Activated CD4-positive, alpha-beta T cell treated with anti-CD3 and anti-CD28 coated beads, Interleukin-2, Interleukin-6, amounts not matched to agents 100 ng/mL and 50 ng/mL, durations not matched to agents 16 hours and 8 hours (primary cell): ENCODE data around the gene PTGER4.
A peak's percentile ranks its signal among the peaks of the same experiment; 100 is the strongest.
"Not testable (repeated sequence)": the region's sequence is repeated elsewhere in the genome, so short reads cannot be mapped to it uniquely, and the experiment has no call there.

Source experiments
- DNase-seq: peaks from one replicate; pipeline ENCODE4 v3.0.0-alpha.2; 2020

Gene PTGER4

GRCh38 chr5:40694433-40694832, 14.7 kb downstream of the PTGER4 start:
- no peak for DNase-seq

GRCh38 chr5:40700116-40700782, 20.5 kb downstream of the PTGER4 start:
- no peak for DNase-seq

- DNase-seq = not testable (repeated sequence)
These were observed 22.3 kb downstream of the PTGER4 start for GRCh38 chr5:40702027-40702426.

- DNase-seq = not testable (repeated sequence)
These were observed 25.8 kb downstream of the PTGER4 start for GRCh38 chr5:40705484-40705883.

GRCh38 chr5:40710575-40710974, 30.9 kb downstream of the PTGER4 start:
- not testable (repeated sequence) for DNase-seq

GRCh38 chr5:40714001-40714400, 34.3 kb downstream of the PTGER4 start:
- no peak for DNase-seq

GRCh38 chr5:40716000-40716399, 36.3 kb downstream of the PTGER4 start:
- DNase-seq = peak; percentile 17

DNA sequence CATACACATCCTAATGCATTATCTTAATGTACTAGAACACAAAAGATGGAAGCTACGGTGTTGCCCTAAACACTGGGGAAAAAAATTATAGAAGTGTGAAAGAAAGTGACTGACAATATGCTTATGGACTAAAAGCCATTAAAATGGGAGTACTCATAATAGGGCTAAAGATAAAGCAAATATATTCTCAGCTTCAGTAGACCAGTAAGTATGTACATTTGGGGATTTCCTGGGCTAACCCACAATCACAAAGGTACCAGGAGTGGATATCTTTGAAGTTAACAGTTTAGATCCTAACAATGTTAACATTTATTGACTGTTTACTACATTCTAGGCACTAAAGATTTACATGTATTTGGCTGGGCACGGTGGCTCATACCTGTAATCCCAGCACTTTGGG, 36.9 kb downstream of the PTGER4 start:
- DNase-seq = no peak

DNA sequence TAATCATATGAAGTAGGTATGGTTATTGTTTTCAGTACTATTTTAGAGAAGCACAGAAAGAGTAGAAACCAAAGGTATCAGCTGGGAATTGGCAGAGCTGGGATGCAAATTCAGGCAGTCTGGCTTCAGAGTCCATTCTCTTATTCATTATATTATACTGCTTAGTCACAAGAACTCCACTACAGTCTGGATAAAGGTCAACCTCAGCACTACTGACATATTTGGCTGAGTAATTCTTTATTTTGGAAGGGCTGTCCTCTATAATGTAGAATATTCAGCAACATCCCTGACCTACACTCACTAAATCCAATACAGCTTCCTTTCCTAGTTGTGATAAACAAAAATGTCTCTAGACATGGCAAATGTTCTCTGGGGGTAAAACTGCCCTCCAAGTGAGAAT, 37.6 kb downstream of the PTGER4 start:
- no peak for DNase-seq

DNA sequence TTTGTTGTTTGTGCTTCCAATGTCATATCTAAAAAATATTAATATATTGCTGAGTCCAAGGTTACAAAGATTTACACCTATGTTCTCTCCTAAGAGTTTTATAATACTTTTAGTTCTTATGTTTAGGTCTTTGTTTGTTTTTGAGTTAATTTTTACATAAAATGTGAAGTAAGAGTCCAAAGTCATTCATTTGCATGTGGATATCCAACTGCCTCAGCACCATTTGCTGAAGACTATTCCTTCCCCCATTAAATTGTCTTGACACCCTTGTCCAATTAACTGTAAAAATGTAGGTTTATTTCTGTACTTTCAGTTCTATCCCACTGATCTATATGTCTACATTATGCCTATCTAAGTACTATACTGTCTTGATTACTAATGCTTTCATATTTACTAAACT, 40.4 kb downstream of the PTGER4 start:
- DNase-seq = no peak

DNA sequence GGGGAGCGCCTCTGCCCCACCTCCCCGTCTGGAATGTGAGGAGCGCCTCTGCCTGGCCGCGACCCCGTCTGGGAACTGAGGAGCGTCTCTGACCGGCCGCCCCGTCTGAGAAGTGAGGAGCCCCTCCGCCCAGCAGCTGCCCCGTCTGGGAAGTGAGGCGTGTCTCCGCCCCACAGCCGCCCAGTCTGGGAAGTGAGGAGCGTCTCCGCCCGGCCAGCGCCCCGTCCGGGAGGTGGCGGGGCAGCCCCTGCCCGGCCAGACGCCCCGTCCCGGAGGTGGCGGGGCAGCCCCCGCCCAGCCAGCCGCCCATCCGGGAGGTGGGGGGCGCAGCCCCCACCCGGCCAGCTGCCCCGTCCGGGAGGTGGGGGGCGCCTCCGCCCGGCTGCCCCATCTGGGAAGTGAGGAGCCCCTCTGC, 42.8 kb downstream of the PTGER4 start:
- DNase-seq = not testable (repeated sequence)

- no peak for DNase-seq
These were observed 53.7 kb downstream of the PTGER4 start for GRCh38 chr5:40733434-40733833.

DNA sequence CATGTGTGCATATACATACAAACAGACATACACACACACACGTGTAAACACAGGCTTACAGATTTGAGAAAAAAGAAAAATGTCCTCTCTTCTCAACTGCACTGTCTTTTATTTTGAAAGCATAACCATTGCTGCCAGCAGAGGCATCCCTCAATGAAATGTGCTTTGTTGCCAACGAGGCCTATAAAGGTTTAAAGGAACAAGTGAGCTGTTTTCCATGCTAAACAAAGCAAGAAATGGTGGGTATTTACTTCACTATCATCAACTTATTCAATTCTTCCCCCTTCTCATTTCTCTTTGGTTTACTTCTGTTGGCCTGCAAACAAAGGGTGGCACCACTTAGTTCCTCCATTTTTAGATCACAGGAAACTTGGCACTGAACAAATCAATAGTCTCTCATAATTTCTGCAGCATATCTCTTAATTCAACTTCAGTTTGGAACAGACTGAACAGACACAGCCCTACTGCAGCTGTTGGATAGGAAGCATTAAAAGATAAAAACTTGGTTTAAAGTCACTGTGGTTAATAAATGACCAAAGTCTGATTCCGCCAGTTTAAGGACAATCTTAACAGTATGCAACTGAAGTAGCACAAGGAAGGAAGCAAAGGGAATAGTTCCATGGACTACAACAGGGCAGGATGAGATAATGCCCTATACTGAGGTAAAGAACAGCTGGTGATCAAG, 54.3 kb downstream of the PTGER4 start:
- DNase-seq = no peak

DNA sequence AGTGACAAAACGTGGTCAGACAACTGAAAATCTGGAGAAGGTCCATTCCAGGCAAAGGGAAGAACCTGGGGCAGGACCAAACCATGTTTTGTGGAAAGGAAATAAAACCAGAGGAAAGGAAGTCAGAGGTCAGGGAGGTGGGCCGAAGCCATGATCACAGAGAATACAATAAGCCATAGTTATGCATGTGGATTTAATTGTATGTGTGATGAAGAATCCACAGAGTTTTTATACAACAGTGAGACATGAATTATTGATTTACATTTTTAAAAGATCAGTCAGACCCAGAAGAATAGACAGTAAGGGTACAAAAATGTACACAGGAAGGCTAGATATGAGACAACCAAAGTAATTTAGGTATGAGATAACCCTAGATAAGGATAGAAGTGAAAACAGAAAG, 55.3 kb downstream of the PTGER4 start:
- no peak for DNase-seq

GRCh38 chr5:40735609-40736008, 55.9 kb downstream of the PTGER4 start:
- DNase-seq = no peak

- DNase-seq = peak; percentile 78
These were observed 56.6 kb downstream of the PTGER4 start for GRCh38 chr5:40736103-40736875.

GRCh38 chr5:40738502-40738901, 58.8 kb downstream of the PTGER4 start:
- no peak for DNase-seq
